ENCODE measurements around the gene ABCD4.

ABCD4 gene

DNA sequence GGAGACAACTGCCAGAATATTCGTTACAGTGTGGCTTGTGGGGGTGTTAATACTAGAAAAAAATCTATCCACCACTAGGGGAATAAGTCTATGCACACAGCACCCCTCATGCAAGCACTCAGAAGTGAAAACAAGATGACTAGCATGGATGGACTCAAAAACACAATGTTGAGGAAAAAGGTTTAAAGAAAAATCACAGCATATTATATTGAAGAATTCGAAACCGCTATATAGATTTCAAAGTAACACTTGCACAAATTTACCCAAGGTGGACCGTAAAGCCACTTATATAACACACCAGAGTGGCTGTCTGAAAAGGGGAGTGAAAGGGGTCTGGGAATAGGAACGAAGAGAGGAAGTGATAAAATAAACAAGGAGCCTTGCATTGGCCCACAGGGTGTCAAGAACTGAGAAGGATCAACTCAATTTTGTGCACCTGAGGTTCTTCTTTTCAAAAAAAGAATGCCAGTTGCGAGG, 544 bp downstream of the ABCD4 start:
- DNase-seq (ENCODE audit: low spot score): peak; percentile 77

- DNase-seq (ENCODE audit: low spot score): no peak
These were observed 1.1 kb downstream of the ABCD4 start for GRCh38 chr14:74301594-74302151.

DNA sequence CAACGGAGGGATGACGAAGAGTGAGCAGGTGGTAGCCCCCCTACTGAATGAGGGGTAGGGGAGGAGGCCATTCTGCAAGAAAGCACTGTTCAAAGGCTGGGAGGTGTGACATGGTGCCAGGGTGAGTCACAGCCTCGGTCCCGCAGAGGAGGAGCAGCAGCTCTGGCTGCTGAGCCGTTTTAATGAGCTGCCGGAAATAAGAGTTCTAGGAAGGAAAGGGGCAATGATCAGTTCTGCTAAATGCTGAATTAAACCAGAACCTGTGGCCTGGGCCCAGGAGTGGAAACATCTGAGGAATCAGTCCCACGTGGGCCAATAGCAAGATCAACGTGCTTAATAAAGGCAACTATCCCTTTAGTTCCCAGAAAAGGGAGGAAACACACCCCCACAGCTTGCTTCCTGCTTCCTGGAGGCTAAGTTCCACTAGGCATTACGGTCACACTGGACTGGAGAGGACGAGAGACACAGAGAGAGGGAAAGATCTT, 3.6 kb downstream of the ABCD4 start:
- DNase-seq (ENCODE audit: low spot score): peak; percentile 78

- no peak for DNase-seq (ENCODE audit: low spot score)
These were observed 4.7 kb downstream of the ABCD4 start for GRCh38 chr14:74297986-74298385.

- DNase-seq (ENCODE audit: low spot score): no peak
These were observed 6.7 kb downstream of the ABCD4 start for GRCh38 chr14:74296037-74296467.

DNA sequence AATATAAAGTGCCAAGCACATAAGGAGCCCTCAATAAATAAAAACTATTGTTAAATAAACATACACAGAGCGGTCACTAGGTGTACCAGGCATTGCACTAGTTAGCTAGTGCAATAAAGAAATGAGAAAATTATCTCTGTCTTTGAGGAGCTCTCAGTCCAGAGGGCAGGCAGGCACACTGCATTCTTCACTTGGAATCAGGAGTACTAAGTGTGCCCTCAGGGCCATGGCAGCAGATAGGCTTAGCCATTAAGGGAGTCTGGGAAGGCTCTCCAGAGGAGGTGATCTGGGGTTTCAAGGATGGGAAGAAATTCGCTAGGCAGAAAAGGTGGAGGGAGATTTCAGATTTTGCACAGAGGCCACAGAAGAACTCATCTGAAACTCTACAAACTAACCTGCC, 9.1 kb downstream of the ABCD4 start:
- no peak for DNase-seq (ENCODE audit: low spot score)

GRCh38 chr14:74292061-74292460, 10.7 kb downstream of the ABCD4 start:
- DNase-seq (ENCODE audit: low spot score): no peak

- DNase-seq (ENCODE audit: low spot score): peak; percentile 43
These were observed 12.3 kb downstream of the ABCD4 start for GRCh38 chr14:74290415-74290814.

GRCh38 chr14:74289801-74290200, 12.9 kb downstream of the ABCD4 start:
- DNase-seq (ENCODE audit: low spot score): no peak

GRCh38 chr14:74286736-74287135, 16.0 kb downstream of the ABCD4 start:
- DNase-seq (ENCODE audit: low spot score): no peak

- no peak for DNase-seq (ENCODE audit: low spot score)
These were observed 21.7 kb downstream of the ABCD4 start for GRCh38 chr14:74281069-74281468.

- no peak for DNase-seq (ENCODE audit: low spot score)
These were observed 24.7 kb downstream of the ABCD4 start for GRCh38 chr14:74278080-74278479.

- peak; percentile 88 for DNase-seq (ENCODE audit: low spot score)
These were observed 27.4 kb downstream of the ABCD4 start for GRCh38 chr14:74275241-74275841.

DNA sequence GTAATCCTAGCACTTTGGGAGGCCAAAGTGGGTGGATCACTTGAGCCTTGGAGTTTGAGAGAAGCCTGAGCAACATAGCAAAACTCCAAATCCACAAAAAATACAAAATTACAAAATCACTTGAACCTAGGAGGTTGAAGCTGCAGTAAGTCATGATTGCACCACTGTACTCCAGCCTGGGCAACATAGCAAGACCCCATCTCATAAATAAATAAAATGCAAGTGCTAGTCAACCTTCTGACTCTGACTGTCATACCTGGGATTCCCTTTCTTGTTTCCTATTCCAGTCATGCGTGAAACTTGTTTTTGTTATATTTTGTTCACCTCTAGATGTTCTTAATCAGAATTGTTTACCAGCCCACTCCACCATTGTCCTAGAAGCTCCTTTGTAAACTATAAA, 31.4 kb downstream of the ABCD4 start:
- no peak for DNase-seq (ENCODE audit: low spot score)

DNA sequence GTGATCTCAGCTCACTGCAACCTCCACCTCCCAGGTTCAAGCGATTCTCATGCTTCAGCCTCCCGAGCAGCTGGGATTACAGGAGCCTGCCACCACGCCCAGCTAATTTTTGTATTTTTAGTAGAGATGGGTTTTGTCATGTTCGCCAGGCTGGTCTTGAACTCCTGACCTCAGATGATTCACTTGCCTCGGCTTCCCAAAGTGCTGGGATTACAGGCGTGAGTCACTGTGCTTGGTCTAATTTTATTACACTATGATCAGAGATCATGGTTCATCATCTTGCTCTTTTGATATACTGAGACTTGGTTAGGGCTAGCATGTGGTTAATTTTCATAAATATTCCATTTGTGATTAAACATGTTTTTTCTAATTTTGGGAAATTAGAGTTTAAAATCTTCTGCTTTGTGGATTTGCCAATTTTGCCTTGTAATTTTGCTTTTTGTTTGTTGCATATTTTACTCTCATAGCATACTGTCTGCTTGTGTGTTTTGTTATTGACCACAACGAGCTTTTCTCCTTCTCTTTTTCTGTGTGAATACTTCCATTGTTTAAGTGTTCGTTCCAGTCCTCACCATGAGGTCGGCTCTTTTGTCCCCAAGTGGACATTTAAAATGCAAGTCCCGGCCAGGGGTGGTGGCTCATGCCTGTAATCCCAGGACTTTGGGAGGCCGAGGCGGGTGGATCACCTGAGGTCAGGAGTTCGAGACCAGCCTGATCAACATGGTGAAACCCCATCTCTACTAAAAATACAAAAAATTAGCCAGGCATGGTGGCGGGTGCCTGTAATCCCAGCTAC, 32.2 kb downstream of the ABCD4 start:
- peak; percentile 37 for DNase-seq (ENCODE audit: low spot score)

- peak; percentile 37 for DNase-seq (ENCODE audit: low spot score)
These were observed 35.1 kb downstream of the ABCD4 start for GRCh38 chr14:74267588-74267987.

GRCh38 chr14:74265301-74265965, 37.3 kb downstream of the ABCD4 start:
- DNase-seq (ENCODE audit: low spot score): no peak

DNA sequence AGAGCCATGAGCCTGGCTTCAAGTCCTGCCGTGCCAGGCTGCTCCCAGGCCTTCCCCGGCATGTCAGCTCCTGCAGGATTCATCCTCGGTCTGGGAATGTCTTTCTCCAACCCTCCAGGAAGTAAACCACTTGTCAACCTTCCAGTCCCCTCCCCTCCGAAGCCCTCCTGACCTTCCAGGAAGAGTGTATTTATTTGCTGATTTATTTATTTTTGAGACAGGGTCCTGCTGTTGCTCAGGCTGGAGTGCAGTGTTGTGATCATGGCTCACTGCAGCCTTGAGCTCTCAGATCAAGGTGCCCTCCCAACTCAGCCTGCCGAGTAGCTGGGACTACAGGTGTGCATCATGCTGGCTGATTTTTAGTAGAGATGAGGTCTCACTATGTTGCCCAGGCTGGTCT, 38.8 kb downstream of the ABCD4 start:
- DNase-seq (ENCODE audit: low spot score): no peak

DNA sequence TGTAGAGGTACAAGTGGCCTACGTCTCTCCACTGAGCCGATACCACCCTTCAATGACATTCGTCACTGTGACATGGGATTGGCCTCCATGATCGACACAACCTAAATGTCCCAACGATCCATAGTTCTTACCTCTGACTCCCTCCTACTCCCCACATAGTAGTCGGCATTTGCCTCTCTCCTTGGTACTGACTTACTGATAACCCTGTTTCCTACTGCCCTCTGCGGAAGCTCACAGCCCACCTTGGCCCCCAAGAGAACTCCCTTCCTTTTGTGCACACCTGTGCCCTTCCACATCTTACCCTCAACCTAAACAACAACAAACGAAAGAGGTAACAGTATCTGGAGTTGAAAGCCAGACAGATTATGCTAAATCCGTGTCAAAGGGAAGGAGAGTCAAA, 39.6 kb downstream of the ABCD4 start:
- no peak for DNase-seq (ENCODE audit: low spot score)

DNA sequence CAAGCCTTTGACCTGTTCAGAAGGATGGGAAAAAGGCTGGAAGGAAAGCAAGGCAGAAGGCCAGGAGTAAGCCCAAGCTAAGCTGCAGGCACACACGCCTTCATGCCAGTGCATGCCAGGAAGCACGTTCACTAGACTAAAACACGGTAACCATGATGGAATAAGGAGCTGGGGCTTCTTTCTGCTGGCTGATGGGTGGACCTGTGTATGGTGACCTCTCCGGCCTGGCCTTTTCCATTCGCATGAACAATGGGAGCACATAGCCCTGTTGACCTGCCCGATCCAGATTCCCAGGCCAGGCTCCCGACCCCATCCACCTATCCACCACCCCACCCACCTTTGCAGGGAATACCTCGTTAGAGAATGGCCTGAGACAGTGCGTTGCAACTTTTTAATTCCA, 40.7 kb downstream of the ABCD4 start:
- no peak for DNase-seq (ENCODE audit: low spot score)

DNA sequence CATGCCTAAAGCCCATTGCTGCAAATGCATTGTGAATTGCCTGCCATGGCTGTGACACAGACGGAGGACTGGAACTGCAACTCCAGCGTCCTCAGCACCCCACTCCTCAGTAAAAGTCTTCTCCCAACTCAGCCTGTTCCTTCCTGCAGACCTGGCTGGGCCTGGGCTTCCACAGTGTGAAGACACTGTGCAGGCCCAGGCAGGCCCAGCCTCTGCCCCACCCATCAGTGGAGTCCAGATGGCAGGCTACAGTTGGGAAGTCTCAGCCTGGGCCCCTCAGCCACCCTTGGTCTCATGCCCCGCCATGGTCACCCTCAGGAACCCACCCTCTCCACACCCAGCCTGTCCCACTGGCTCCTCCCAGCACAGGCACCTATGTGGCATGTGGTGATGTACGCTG, 41.4 kb downstream of the ABCD4 start:
- DNase-seq (ENCODE audit: low spot score): no peak

DNA sequence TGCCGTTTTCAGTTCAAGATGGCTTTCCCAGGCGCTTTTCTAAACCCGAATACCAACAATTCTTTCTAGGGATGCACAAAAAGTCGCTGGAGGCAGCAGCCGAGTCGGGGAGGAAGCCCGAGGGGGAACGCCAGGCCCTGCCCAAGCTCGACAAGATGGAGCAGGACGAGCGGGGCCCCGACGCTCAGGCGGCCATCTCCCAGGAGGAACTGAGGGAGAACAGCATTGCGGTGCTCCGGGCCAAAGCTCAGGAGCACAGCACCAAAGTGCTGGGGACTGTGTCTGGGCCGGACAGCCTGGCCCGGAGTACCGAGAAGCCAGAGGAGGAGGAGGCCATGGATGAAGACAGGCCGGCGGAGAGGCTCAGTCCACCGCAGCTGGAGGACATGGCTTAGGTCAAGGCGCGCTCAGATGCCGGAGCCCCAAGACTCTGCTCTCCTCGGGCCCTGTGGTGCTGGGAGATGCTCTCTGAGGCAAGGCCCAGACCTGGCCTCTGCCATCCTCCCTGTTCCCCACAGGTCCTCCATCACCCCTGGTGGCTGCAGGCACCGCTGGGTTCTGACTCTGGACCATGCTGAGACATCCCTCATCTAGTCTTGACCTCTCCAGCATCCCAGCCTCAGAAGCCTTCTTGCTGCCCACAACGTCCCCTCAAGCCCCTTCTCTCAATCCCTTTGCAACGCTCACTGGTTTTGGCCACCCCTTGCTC, 42.1 kb downstream of the ABCD4 start:
- DNase-seq (ENCODE audit: low spot score): no peak
